ENCODE data around the gene CDH23. TPM values are rescaled to one million over a fixed set of nuclear protein-coding genes. Genes with fewer than 3 reads are reported as not detected.

CDH23 gene
- total and polyA plus RNA-seq, 9 of the 15 experiments (the other 6 are each of a cell fraction or from before 2014, with no cell fraction given): 0.18 to 1.2 (median 0.47) TPM

DNA sequence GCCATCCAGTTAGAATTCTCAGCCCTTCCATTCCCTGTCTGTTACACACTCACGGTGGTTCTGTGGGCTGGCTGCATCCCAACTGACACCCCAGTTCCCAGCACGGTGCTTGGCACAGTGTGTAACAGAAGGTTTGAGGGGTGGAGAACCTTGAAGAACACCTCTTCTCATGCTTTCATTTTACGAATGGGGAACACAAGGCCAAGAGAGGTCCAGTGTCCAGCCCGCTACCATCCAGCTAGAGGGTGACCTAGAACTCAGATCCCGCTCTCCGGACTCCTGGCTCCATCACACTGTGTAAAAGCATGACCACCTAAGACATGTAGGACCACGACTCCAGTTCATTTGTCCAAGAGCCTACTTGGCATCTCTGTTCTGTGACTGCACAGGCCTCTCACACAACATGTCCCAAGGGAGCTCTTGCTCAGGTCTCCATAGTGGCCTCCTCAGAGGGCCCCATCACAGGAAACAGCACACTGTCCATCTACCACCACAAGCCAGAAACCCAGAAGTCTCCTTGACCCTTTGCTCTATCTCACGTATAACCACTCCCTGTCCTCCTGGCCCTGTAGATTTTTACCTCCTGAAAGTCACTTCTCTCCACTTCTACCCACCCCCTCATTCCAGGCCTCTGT lies 2.8 kb upstream of the CDH23 start:
- peak; percentile 19 for FAIRE-seq
- ChIA-PET CTCF (ENCODE audit: low intra/inter-chr PET ratio) (no interaction called here), POLR2A (interaction anchor here (0.6 kb wide), 1 partner anchor 206 kb away, joined by 3 read pairs; no protein-coding TSS in a partner anchor)

GRCh38 chr10:71394926-71395562 lies 1.7 kb upstream of the CDH23 start:
- Histone ChIP-seq H3K36me3 (ENCODE audit: control insufficient read depth, insufficient read depth, low read length) (no peaks in the 10 kb centered on the region), H3K27ac (ENCODE audit: extremely low read depth, low read depth, low read length) (no peak overlapping the region), H3K4me3 (no peak overlapping the region), H3K4me1 (replicated peaks in 1 of 2; ENCODE audit: control insufficient read depth in 2 of 2, insufficient read depth in 2 of 2, low read length in 2 of 2) (peaks cover 0 to 24% of the 10 kb centered on the region in 2 experiments; a peak in 2 of 5 replicates), H3K4me2 (ENCODE audit: insufficient read depth, low read length) (no peak overlapping the region), H4K20me1 (replicated peaks; ENCODE audit: control insufficient read depth, insufficient read depth, low read length) (peaks cover 17% of the 10 kb centered on the region), H3K9ac (ENCODE audit: insufficient read depth in 1 of 2, low read depth in 2 of 2, low read length in 2 of 2) (no peak overlapping the region), H3K27me3 (ENCODE audit: control insufficient read depth in 2 of 2, insufficient read depth in 2 of 2, low read length in 2 of 2) (peaks cover 61 to 95% of the 10 kb centered on the region in 2 experiments), H3K79me2 (ENCODE audit: control insufficient read depth, insufficient read depth, low read length) (no peaks in the 10 kb centered on the region), H3K9me3 (replicated peaks; ENCODE audit: control insufficient read depth, insufficient read depth, low read depth, low read length) (no peaks in the 10 kb centered on the region), H2AFZ (ENCODE audit: low read depth, low read length) (no peak overlapping the region), H3K9me1 (ENCODE audit: control insufficient read depth, insufficient read depth, low read length) (no peaks in the 10 kb centered on the region)
- no peak for DNase-seq (ENCODE audit: extremely low read depth in 1 of 4, low spot score in 3 of 4)
- in situ Hi-C loops (cut with MboI): no loop called here
- POLR2A ChIA-PET: interaction anchor here (0.6 to 0.9 kb wide), 2 partner anchors 14 to 42 kb away, joined by 3 read pairs; no protein-coding TSS in a partner anchor
- intact Hi-C loops (cut with micrococcal nuclease): loop anchor here (5.0 kb wide), 3 partner anchors 77 to 417 kb away; no protein-coding TSS in a partner anchor
- TF ChIP-seq ZFP36 (IDR thresholded peaks at IDR 0.05; ENCODE audit: low read depth, low read length, partially characterized antibody): peak; percentile 30
- TF ChIP-seq HEY1 (CRISPR knock-in tag; IDR thresholded peaks at IDR 0.05; ENCODE audit: borderline replicate concordance): no peak
- 19% methylated on average over 11 of the region's 11 CpGs for WGBS (ENCODE audit: insufficient coverage, low coverage, missing lambda C conversion rate)
- CTCF ChIA-PET (ENCODE audit: low intra/inter-chr PET ratio): no interaction called here
- ATAC-seq: no peak
- BruUV-seq (replicated peaks): no TSS peak
- no peak for FAIRE-seq

More for the DNA sequence above, 2.8 kb upstream of the CDH23 start:
- H3K4me2 ChIP-seq (ENCODE audit: insufficient read depth, low read length): no peak overlapping the region
- H3K4me3 ChIP-seq: no peak overlapping the region
- no peak overlapping the region for H3K9ac ChIP-seq (ENCODE audit: insufficient read depth in 1 of 2, low read depth in 2 of 2, low read length in 2 of 2)
- H3K27me3 ChIP-seq (ENCODE audit: control insufficient read depth in 2 of 2, insufficient read depth in 2 of 2, low read length in 2 of 2): peaks cover 63 to 95% of the 10 kb centered on the region in 2 experiments
- H3K9me1 ChIP-seq (ENCODE audit: control insufficient read depth, insufficient read depth, low read length): no peaks in the 10 kb centered on the region
- in situ Hi-C loops (cut with MboI): no loop called here
- intact Hi-C loops (cut with micrococcal nuclease): no loop called here
- TF ChIP-seq NFYB (IDR thresholded peaks at IDR 0.05; ENCODE audit: extremely low read depth, insufficient read length): no peak
- TF ChIP-seq ZZZ3 (IDR thresholded peaks at IDR 0.05): no peak
- no peak for TF ChIP-seq BRCA1 (IDR thresholded peaks at IDR 0.05)
- no peak for TF ChIP-seq BRCA1 (CRISPR knock-in tag; IDR thresholded peaks at IDR 0.05)
- TF ChIP-seq ZNF75A (CRISPR knock-in tag; IDR thresholded peaks at IDR 0.05): no peak
- H3K36me3 ChIP-seq (ENCODE audit: control insufficient read depth, insufficient read depth, low read length): no peaks in the 10 kb centered on the region
- no peaks in the 10 kb centered on the region for H3K9me3 ChIP-seq (replicated peaks; ENCODE audit: control insufficient read depth, insufficient read depth, low read depth, low read length)
- H3K79me2 ChIP-seq (ENCODE audit: control insufficient read depth, insufficient read depth, low read length): no peaks in the 10 kb centered on the region
- WGBS (ENCODE audit: insufficient coverage, low coverage, missing lambda C conversion rate): 6% methylated on average over 8 of the region's 8 CpGs
- DNase-seq (ENCODE audit: extremely low read depth in 1 of 4, low spot score in 3 of 4): no peak
- H3K4me1 ChIP-seq (replicated peaks in 1 of 2; ENCODE audit: control insufficient read depth in 2 of 2, insufficient read depth in 2 of 2, low read length in 2 of 2): peaks cover 0 to 24% of the 10 kb centered on the region in 2 experiments; a peak in 2 of 5 replicates
- H3K27ac ChIP-seq (ENCODE audit: extremely low read depth, low read depth, low read length): no peak overlapping the region
- no peak overlapping the region for H2AFZ ChIP-seq (ENCODE audit: low read depth, low read length)
- peaks cover 17% of the 10 kb centered on the region for H4K20me1 ChIP-seq (replicated peaks; ENCODE audit: control insufficient read depth, insufficient read depth, low read length)
- BruUV-seq (replicated peaks): no TSS peak
- no peak for ATAC-seq
